Cardiac muscle cell (in vitro differentiated cells and primary cell): ENCODE results near the gene TBXA2R. TPM values are rescaled to one million over a fixed set of nuclear protein-coding genes. Genes with fewer than 3 reads are reported as not detected.

Source experiments
- DNase-seq, 2 donors: peaks; one replicate each; pipeline versions ENCODE4 v3.0.0 to v3.0.0-alpha.2; 2010 to 2017; ENCODE audit warnings: low read depth in 1 of 2, low spot score in 1 of 2
- H3K27ac ChIP-seq: fragments of 200-600 bp; sonication (generic); 2 replicates; pipeline ENCODE4 v1.5.1; 2016
- H3K27me3 ChIP-seq: fragments of 200-600 bp; sonication (generic); 2 replicates; pipeline ENCODE4 v1.6.0; 2016; ENCODE audit warnings: control low read depth
- H3K36me3 ChIP-seq: fragments of 200-600 bp; sonication (generic); 2 replicates; pipeline ENCODE4 v1.5.1; 2016; ENCODE audit warnings: control low read depth
- H3K4me1 ChIP-seq: fragments of 200-600 bp; sonication (generic); 2 replicates; pipeline ENCODE4 v1.8.1; 2017; ENCODE audit warnings: low read depth, mild to moderate bottlenecking, mixed run types
- H3K4me3 ChIP-seq: fragments of 200-600 bp; sonication (generic); 2 replicates; pipeline ENCODE4 v1.5.1; 2016; ENCODE audit warnings: mild to moderate bottlenecking
- H3K9me3 ChIP-seq: fragments of 200-600 bp; sonication (generic); 2 replicates; pipeline ENCODE4 v1.5.1; 2017; ENCODE audit warnings: low read depth, mild to moderate bottlenecking, control low read depth
- CTCF ChIP-seq: IDR thresholded peaks from 2 replicates; pipeline ENCODE4 v1.5.1; 2012; ENCODE audit warnings: low read depth, mild to moderate bottlenecking, low read length
- polyA plus RNA-seq: library from polyadenylated mRNA; unstranded; fragments of >200 nt; fragmentation: Nextera tagmentation; extraction: Ambion mirVana; gene quantifications from 2 replicates; pipeline ENCODE4 v1.2.1, GENCODE V29; 2016
- total RNA-seq: library from RNA; depleted of rRNA; stranded (reverse); fragments of >200 nt; gene quantifications from 2 replicates; pipeline ENCODE4 v1.2.3, GENCODE V29; 2016

TBXA2R gene
- total and polyA plus RNA-seq, 2 experiments from 2014 or later = 0.15 to 1.0 TPM

DNA sequence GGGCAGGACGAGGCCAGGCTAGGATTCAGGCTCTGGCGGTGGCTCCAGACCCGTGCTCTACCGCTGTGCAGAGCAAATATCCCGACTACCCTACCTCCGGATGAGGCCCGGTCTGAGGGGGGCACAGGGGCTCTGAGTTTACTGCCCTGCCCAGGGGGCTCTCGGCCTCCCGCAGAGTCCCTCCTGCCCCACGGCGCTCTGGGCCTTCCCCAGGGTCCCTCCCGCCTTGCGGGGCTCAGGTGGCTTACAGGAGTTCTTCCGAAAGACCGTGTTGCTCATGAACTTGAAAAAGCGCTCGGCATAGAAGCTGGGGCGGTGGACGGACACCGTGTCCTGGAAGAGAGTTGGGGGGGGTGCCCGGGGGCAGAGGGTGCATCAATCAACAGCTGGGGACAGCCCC lies 39.1 kb upstream of the TBXA2R start:
- no peaks in the 10 kb centered on the region for H3K9me3 ChIP-seq
- H3K27me3 ChIP-seq = no peaks in the 10 kb centered on the region
- no peak overlapping the region for H3K27ac ChIP-seq
- no peak for TF ChIP-seq CTCF
- no peak for DNase-seq
- H3K4me3 ChIP-seq = no peak overlapping the region
- H3K36me3 ChIP-seq = no peaks in the 10 kb centered on the region
- H3K4me1 ChIP-seq = no peaks in the 10 kb centered on the region

- H3K27ac ChIP-seq = no peak overlapping the region
- no peaks in the 10 kb centered on the region for H3K9me3 ChIP-seq
- H3K4me1 ChIP-seq = no peaks in the 10 kb centered on the region
- H3K4me3 ChIP-seq = no peak overlapping the region
- no peak for TF ChIP-seq CTCF
- H3K36me3 ChIP-seq = no peaks in the 10 kb centered on the region
- DNase-seq = no peak
- no peaks in the 10 kb centered on the region for H3K27me3 ChIP-seq
These were observed 38.4 kb upstream of the TBXA2R start for GRCh38 chr19:3645067-3645396.

DNA sequence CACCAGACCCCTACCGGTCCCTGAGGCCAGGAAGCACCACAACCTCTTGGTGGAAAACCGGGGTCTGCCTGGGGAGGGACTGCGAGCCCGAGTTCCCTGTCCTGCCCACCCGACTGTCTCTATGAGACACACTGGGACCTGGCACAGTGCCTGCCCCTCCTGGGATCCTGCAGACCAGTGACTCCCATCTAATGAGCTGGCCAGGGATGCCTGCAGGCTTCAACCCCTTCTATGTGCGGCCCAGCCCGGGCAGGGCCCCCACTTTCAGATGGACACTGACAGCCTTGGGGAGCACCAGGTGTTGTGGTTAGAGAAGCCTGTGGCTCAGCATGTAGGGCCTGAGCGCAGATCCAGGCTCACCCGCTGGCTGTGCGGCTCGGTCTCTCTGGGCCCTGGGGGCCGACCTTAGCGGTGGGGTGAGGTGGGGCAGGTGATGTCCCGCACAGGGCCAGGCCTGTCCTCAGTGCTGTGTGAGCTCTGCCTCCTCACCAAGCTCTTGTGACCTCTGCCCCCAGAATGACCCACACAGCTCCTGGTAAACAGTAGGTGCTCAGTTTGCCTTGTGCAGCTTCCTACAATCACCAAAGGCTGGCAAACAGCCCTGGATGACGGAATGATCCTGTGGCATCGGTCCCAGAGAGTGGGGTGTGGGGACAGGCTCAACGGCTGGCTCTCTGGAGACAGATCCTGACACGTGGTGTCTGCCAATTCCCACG lies 37.8 kb upstream of the TBXA2R start:
- H3K36me3 ChIP-seq = no peaks in the 10 kb centered on the region
- no peaks in the 10 kb centered on the region for H3K4me1 ChIP-seq
- TF ChIP-seq CTCF = no peak
- no peak overlapping the region for H3K4me3 ChIP-seq
- H3K9me3 ChIP-seq = no peaks in the 10 kb centered on the region
- no peaks in the 10 kb centered on the region for H3K27me3 ChIP-seq
- H3K27ac ChIP-seq = no peak overlapping the region
- DNase-seq = peak in 1 of 2 donors; percentile 12

DNA sequence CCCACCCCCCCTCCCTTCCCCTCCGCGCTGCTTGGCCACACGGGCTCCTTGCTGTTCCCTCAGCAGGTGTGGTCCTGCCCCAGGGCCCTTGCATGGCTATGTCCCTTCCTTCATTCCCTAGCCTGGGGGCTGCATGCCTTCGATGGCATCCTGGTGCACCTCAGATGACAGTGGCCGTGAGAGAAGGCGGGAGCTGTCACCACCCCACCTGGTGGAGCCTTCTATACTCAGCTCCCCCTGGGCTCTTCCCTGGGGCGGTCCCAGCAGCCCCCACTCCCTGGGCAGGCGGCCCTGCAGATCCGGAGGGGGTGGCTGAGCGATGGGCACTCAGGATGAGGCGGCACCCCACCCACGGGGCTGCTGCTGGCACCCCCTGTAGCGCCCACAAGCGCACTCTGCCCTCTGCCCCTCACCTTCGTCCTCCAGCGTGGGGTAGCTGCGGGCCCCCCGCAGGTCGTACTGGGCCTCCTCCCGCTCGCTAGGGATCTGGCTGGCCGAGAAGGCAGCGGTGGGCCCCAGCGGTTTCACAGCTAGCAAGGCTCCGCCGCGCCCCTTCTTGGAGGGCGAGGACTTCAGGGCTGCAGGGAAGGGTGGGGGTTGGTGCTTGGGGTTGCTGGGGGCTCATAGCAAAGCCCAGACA lies 37.1 kb upstream of the TBXA2R start:
- TF ChIP-seq CTCF = no peak

GRCh38 chr19:3642987-3643673 lies 36.5 kb upstream of the TBXA2R start:
- no peaks in the 10 kb centered on the region for H3K9me3 ChIP-seq
- peaks cover 2% of the 10 kb centered on the region for H3K36me3 ChIP-seq
- no peak for TF ChIP-seq CTCF
- no peaks in the 10 kb centered on the region for H3K27me3 ChIP-seq
- peak in 1 of 2 donors; percentile 15 for DNase-seq
- no peak overlapping the region for H3K4me3 ChIP-seq
- peak overlapping the region; percentile 7 for H3K27ac ChIP-seq
- H3K4me1 ChIP-seq = no peaks in the 10 kb centered on the region

More for the DNA sequence above, 37.1 kb upstream of the TBXA2R start:
- Histone ChIP-seq H3K9me3 (no peaks in the 10 kb centered on the region), H3K36me3 (no peaks in the 10 kb centered on the region), H3K4me3 (no peak overlapping the region), H3K27ac (peak overlapping the region; percentile 7), H3K4me1 (no peaks in the 10 kb centered on the region), H3K27me3 (no peaks in the 10 kb centered on the region)
- DNase-seq = no peak
